Karpas-422 (cell line): ENCODE measurements around the gene IFI27L2. TPM values are rescaled to one million over a fixed set of nuclear protein-coding genes. Genes with fewer than 3 reads are reported as not detected.

ENCODE experiments used
- DNase-seq: peaks from one replicate; pipeline ENCODE4 v3.0.0-alpha.2; 2015
- H2AFZ ChIP-seq: fragments of 200-600 bp; sonication (generic); 2 replicates; pipeline ENCODE4 v1.6.1; 2014; ENCODE audit warnings: antibody characterized with exemption, low read length, mixed read lengths
- H3K27ac ChIP-seq: fragments of 200-600 bp; sonication (generic); 2 replicates; pipeline ENCODE4 v1.5.1; 2014; ENCODE audit warnings: mild to moderate bottlenecking, low read length, moderate library complexity
- H3K27me3 ChIP-seq: fragments of 200-600 bp; sonication (generic); 2 replicates; pipeline ENCODE4 v1.6.1; 2014; ENCODE audit warnings: low read length, mixed read lengths
- H3K36me3 ChIP-seq: fragments of 200-600 bp; sonication (generic); 2 replicates; pipeline ENCODE4 v1.6.1; 2014; ENCODE audit warnings: low read length, mixed read lengths; ENCODE audit not compliant: insufficient read depth
- H3K4me1 ChIP-seq: fragments of 200-600 bp; sonication (generic); 2 replicates; pipeline ENCODE4 v1.6.1; 2014; ENCODE audit warnings: mild to moderate bottlenecking, low read length, mixed read lengths
- H3K4me2 ChIP-seq: fragments of 200-600 bp; sonication (generic); 2 replicates; pipeline ENCODE4 v1.6.1; 2014; ENCODE audit warnings: low read length, low read depth, mild to moderate bottlenecking; ENCODE audit not compliant: poor library complexity, severe bottlenecking
- H3K4me3 ChIP-seq: fragments of 200-600 bp; sonication (generic); 2 replicates; pipeline ENCODE4 v1.5.1; 2014; ENCODE audit warnings: mild to moderate bottlenecking, antibody characterized with exemption, low read length, mixed read lengths
- H3K79me2 ChIP-seq: fragments of 200-600 bp; sonication (generic); 2 replicates; pipeline ENCODE4 v1.6.1; 2014; ENCODE audit warnings: mild to moderate bottlenecking, low read length, mixed read lengths
- H3K9ac ChIP-seq: fragments of 200-600 bp; sonication (generic); 2 replicates; pipeline ENCODE4 v1.6.0; 2014; ENCODE audit warnings: low read length
- H3K9me2 ChIP-seq: fragments of 200-600 bp; sonication (generic), shearing (Covaris generic); replicated peaks from 2 replicates; pipeline ENCODE4 v1.6.0; 2014; ENCODE audit warnings: mild to moderate bottlenecking, low read length, moderate library complexity; ENCODE audit not compliant: insufficient read depth
- H3K9me3 ChIP-seq: fragments of 300-700, 200-600 bp; sonication (generic); 2 replicates; pipeline ENCODE4 v1.6.1; 2014; ENCODE audit warnings: low read length, mixed read lengths
- H4K20me1 ChIP-seq: fragments of 200-600 bp; sonication (generic); 2 replicates; pipeline ENCODE4 v1.6.1; 2014; ENCODE audit warnings: mild to moderate bottlenecking, antibody characterized with exemption, low read length, low read depth; ENCODE audit not compliant: insufficient read depth
- total RNA-seq: library from RNA; depleted of rRNA; stranded (reverse); fragments of >200 nt; shearing (Covaris generic); gene quantifications from 2 replicates; pipeline ENCODE4 v1.2.3, GENCODE V29; 2014; ENCODE audit warnings: low replicate concordance

The IFI27L2 gene
- total RNA-seq, 1 experiment from 2014 or later: 118 TPM

GRCh38 chr14:94116701-94117100 is 12.7 kb downstream of the IFI27L2 start:
- Histone ChIP-seq H2AFZ (no peak overlapping the region), H3K4me1 (no peaks in the 10 kb centered on the region), H3K79me2 (no peaks in the 10 kb centered on the region), H4K20me1 (no peaks in the 10 kb centered on the region), H3K4me3 (no peak overlapping the region), H3K9me3 (no peaks in the 10 kb centered on the region), H3K36me3 (no peaks in the 10 kb centered on the region), H3K9me2 (no peaks in the 10 kb centered on the region), H3K27me3 (0 out of 2 replicates have a peak, but pooled peaks cover 4% of the 10 kb centered on the region), H3K4me2 (no peak overlapping the region), H3K9ac (no peak overlapping the region), H3K27ac (no peak overlapping the region)
- DNase-seq: no peak

GRCh38 chr14:94115631-94116030 is 13.8 kb downstream of the IFI27L2 start:
- Histone ChIP-seq H4K20me1 (no peaks in the 10 kb centered on the region), H3K36me3 (no peaks in the 10 kb centered on the region), H3K27me3 (0 out of 2 replicates have a peak, but pooled peaks cover 4% of the 10 kb centered on the region), H2AFZ (no peak overlapping the region), H3K4me3 (no peak overlapping the region), H3K4me2 (no peak overlapping the region), H3K9me3 (no peaks in the 10 kb centered on the region), H3K9ac (no peak overlapping the region), H3K4me1 (no peaks in the 10 kb centered on the region), H3K9me2 (no peaks in the 10 kb centered on the region), H3K79me2 (no peaks in the 10 kb centered on the region), H3K27ac (no peak overlapping the region)
- no peak for DNase-seq

GRCh38 chr14:94115058-94115591 is 14.3 kb downstream of the IFI27L2 start:
- H3K27me3 ChIP-seq: 0 out of 2 replicates have a peak, but pooled peaks cover 4% of the 10 kb centered on the region
- H3K4me3 ChIP-seq: no peak overlapping the region
- H3K9me2 ChIP-seq: no peaks in the 10 kb centered on the region
- H3K4me1 ChIP-seq: no peaks in the 10 kb centered on the region
- no peaks in the 10 kb centered on the region for H4K20me1 ChIP-seq
- no peak overlapping the region for H3K9ac ChIP-seq
- H3K27ac ChIP-seq: no peak overlapping the region
- DNase-seq: peak; percentile 39
- H3K79me2 ChIP-seq: no peaks in the 10 kb centered on the region
- H3K9me3 ChIP-seq: no peaks in the 10 kb centered on the region
- no peak overlapping the region for H3K4me2 ChIP-seq
- no peaks in the 10 kb centered on the region for H3K36me3 ChIP-seq
- H2AFZ ChIP-seq: no peak overlapping the region

GRCh38 chr14:94114589-94115057 is 14.8 kb downstream of the IFI27L2 start:
- Histone ChIP-seq H3K4me1 (no peaks in the 10 kb centered on the region), H3K27ac (no peak overlapping the region), H3K4me2 (no peak overlapping the region), H4K20me1 (no peaks in the 10 kb centered on the region), H3K36me3 (no peaks in the 10 kb centered on the region), H3K9me2 (no peaks in the 10 kb centered on the region), H3K4me3 (no peak overlapping the region), H3K79me2 (no peaks in the 10 kb centered on the region), H3K9me3 (no peaks in the 10 kb centered on the region), H2AFZ (no peak overlapping the region), H3K9ac (no peak overlapping the region), H3K27me3 (0 out of 2 replicates have a peak, but pooled peaks cover under 1% of the 10 kb centered on the region)
- DNase-seq: no peak

GRCh38 chr14:94113908-94114588 is 15.4 kb downstream of the IFI27L2 start:
- no peaks in the 10 kb centered on the region for H3K79me2 ChIP-seq
- no peaks in the 10 kb centered on the region for H3K27me3 ChIP-seq
- no peak overlapping the region for H2AFZ ChIP-seq
- H3K4me1 ChIP-seq: no peaks in the 10 kb centered on the region
- H4K20me1 ChIP-seq: no peaks in the 10 kb centered on the region
- no peak overlapping the region for H3K4me3 ChIP-seq
- no peaks in the 10 kb centered on the region for H3K36me3 ChIP-seq
- no peak overlapping the region for H3K27ac ChIP-seq
- H3K9ac ChIP-seq: no peak overlapping the region
- no peak for DNase-seq
- no peak overlapping the region for H3K4me2 ChIP-seq
- no peaks in the 10 kb centered on the region for H3K9me2 ChIP-seq
- H3K9me3 ChIP-seq: no peaks in the 10 kb centered on the region

- Histone ChIP-seq H3K79me2 (no peaks in the 10 kb centered on the region), H3K4me3 (no peak overlapping the region), H3K4me1 (no peaks in the 10 kb centered on the region), H3K9ac (no peak overlapping the region), H3K9me3 (no peaks in the 10 kb centered on the region), H3K36me3 (no peaks in the 10 kb centered on the region), H3K9me2 (no peaks in the 10 kb centered on the region), H2AFZ (no peak overlapping the region), H4K20me1 (no peaks in the 10 kb centered on the region), H3K4me2 (no peak overlapping the region), H3K27ac (no peak overlapping the region), H3K27me3 (no peaks in the 10 kb centered on the region)
- DNase-seq: no peak
Observed at GRCh38 chr14:94113490-94113889, 15.9 kb downstream of the IFI27L2 start.

DNA sequence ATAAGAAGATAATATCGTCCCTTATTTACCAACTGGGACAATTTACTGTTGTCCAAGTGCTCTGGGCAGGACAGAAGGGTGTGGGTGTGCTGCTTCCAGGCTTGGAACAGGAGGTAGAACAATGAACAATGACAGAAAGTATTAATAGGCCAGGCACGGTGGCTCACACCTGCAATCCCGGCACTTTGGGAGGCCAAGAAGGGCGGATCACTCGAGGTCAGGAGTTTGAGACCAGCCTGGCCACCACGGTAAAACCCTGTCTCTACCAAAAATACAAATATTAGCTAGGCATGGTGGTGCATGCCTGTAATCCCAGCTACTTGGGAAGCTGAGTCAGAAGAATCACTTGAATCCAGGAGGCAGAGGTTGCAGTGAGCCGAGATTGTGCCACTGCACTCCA is 16.3 kb downstream of the IFI27L2 start:
- no peaks in the 10 kb centered on the region for H3K36me3 ChIP-seq
- no peak overlapping the region for H3K4me3 ChIP-seq
- H4K20me1 ChIP-seq: no peaks in the 10 kb centered on the region
- no peaks in the 10 kb centered on the region for H3K9me2 ChIP-seq
- no peak overlapping the region for H3K9ac ChIP-seq
- no peaks in the 10 kb centered on the region for H3K4me1 ChIP-seq
- no peak overlapping the region for H3K27ac ChIP-seq
- no peaks in the 10 kb centered on the region for H3K27me3 ChIP-seq
- H3K9me3 ChIP-seq: no peaks in the 10 kb centered on the region
- H3K79me2 ChIP-seq: no peaks in the 10 kb centered on the region
- no peak overlapping the region for H2AFZ ChIP-seq
- no peak overlapping the region for H3K4me2 ChIP-seq
- no peak for DNase-seq

DNA sequence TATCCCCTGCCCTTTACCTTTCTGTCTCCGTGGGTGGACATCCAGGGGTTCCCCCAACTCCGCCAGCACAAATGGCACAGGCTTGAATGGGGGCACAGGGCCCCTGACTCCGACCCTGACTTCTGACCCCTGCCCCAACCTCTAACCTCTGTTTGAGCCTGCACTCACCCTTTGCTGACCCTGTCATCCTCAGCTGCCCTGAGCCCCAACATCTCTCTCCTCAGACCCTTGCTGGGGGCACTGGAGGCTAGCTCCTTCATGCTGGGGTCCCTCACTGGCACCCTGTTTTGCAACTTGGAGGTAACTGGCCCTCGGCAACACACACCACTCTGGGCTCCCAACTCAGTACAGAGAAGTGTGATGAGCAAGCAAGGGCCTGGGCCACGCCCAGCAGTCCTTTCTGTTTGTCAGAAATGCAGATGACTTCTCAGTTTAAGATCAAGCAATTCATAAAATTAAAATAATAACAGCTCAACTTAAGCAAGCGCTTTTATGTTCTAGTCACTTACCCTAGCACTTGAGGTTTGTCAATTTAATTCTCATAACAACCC is 16.8 kb downstream of the IFI27L2 start:
- H2AFZ ChIP-seq: no peak overlapping the region
- no peaks in the 10 kb centered on the region for H3K9me2 ChIP-seq
- no peak overlapping the region for H3K4me2 ChIP-seq
- H3K79me2 ChIP-seq: no peaks in the 10 kb centered on the region
- H3K27ac ChIP-seq: no peak overlapping the region
- DNase-seq: peak; percentile 42
- no peak overlapping the region for H3K4me3 ChIP-seq
- no peaks in the 10 kb centered on the region for H3K36me3 ChIP-seq
- no peaks in the 10 kb centered on the region for H3K4me1 ChIP-seq
- no peaks in the 10 kb centered on the region for H3K9me3 ChIP-seq
- no peaks in the 10 kb centered on the region for H3K27me3 ChIP-seq
- H3K9ac ChIP-seq: no peak overlapping the region
- H4K20me1 ChIP-seq: no peaks in the 10 kb centered on the region
